Effector memory CD4-positive, alpha-beta T cell (primary cell): ENCODE data around the gene HHLA2.
A peak's percentile ranks its signal among the peaks of the same experiment; 100 is the strongest.
"Not testable (repeated sequence)": the region's sequence is repeated elsewhere in the genome, so short reads cannot be mapped to it uniquely, and the experiment has no call there.

Experiments
- DNase-seq, 3 donors: peaks; one replicate each; pipeline ENCODE4 v3.0.0-alpha.2; 2020
- H3K27ac ChIP-seq: 2 replicates; pipeline ENCODE4 v1.7.0; 2013; ENCODE audit warnings: mild to moderate bottlenecking, low read length, moderate library complexity; ENCODE audit not compliant: insufficient read depth, poor library complexity, severe bottlenecking
- H3K27me3 ChIP-seq: replicated peaks from 2 replicates; pipeline ENCODE4 v1.7.0; 2013; ENCODE audit warnings: mild to moderate bottlenecking, low read length; ENCODE audit not compliant: insufficient read depth, control insufficient read depth, poor library complexity, severe bottlenecking
- H3K36me3 ChIP-seq: 2 replicates; pipeline ENCODE4 v1.7.0; 2013; ENCODE audit warnings: mild to moderate bottlenecking, low read length, moderate library complexity; ENCODE audit not compliant: control insufficient read depth, insufficient read depth
- H3K4me1 ChIP-seq: 2 replicates; pipeline ENCODE4 v1.7.0; 2013; ENCODE audit warnings: low read length, mild to moderate bottlenecking; ENCODE audit not compliant: control insufficient read depth, insufficient read depth, poor library complexity, severe bottlenecking
- H3K4me3 ChIP-seq: 2 replicates; pipeline ENCODE4 v1.7.0; 2013; ENCODE audit warnings: low read length, low read depth, mild to moderate bottlenecking; ENCODE audit not compliant: insufficient read depth, poor library complexity, severe bottlenecking
- H3K9me3 ChIP-seq: 2 replicates; pipeline ENCODE4 v1.7.0; 2013; ENCODE audit warnings: mild to moderate bottlenecking, low read length, moderate library complexity; ENCODE audit not compliant: control insufficient read depth

The HHLA2 gene

DNA sequence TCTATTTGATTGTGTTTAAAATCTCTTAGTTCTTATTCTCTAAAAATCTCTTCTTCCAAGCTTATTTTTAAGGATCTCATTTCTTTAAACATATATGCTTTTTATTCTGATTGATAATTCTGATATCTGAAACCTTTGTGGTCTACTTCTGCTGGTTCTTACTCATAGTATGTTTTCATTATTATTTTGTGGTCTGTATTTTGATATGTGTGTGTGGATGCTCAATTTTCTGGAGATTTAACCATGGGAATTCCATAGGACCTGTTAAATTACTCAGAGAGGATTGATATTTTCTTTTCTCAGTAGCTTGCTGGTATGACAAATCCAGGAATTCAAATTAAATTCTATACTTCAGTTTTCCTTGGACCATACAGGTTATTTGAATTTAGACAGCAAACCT is 14.7 kb upstream of the HHLA2 start:
- Histone ChIP-seq H3K4me3 (no peak overlapping the region), H3K27ac (no peak overlapping the region), H3K4me1 (no peaks in the 10 kb centered on the region), H3K36me3 (no peaks in the 10 kb centered on the region), H3K27me3 (no peaks in the 10 kb centered on the region), H3K9me3 (no peaks in the 10 kb centered on the region)
- DNase-seq, result no peak

GRCh38 chr3:108283006-108283405 is 13.3 kb upstream of the HHLA2 start:
- DNase-seq, result no peak
- Histone ChIP-seq H3K27ac (no peak overlapping the region), H3K36me3 (no peaks in the 10 kb centered on the region), H3K27me3 (no peaks in the 10 kb centered on the region), H3K4me3 (no peak overlapping the region), H3K4me1 (no peaks in the 10 kb centered on the region), H3K9me3 (no peaks in the 10 kb centered on the region)

DNA sequence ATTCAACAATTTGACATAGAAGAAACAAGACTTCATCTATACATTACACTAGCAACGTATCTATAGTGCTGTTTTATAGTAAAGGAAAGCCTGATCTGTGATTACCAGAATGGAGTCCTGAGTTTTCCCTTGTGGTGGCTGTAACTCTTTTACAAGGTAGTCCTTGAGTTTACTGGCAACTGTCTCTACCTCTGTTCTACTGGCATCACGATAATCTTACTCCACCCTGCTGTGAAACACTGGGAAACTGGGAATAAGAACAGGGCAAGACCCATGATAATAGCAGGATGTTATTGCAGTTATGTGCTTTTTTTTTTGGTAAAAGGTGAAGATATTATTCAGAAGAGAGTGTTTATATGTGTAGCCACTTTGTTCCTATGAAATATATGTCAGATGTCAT is 12.4 kb upstream of the HHLA2 start:
- Histone ChIP-seq H3K27ac (no peak overlapping the region), H3K9me3 (no peaks in the 10 kb centered on the region), H3K27me3 (no peaks in the 10 kb centered on the region), H3K4me3 (no peak overlapping the region), H3K36me3 (no peaks in the 10 kb centered on the region), H3K4me1 (no peaks in the 10 kb centered on the region)
- DNase-seq, result no peak

DNA sequence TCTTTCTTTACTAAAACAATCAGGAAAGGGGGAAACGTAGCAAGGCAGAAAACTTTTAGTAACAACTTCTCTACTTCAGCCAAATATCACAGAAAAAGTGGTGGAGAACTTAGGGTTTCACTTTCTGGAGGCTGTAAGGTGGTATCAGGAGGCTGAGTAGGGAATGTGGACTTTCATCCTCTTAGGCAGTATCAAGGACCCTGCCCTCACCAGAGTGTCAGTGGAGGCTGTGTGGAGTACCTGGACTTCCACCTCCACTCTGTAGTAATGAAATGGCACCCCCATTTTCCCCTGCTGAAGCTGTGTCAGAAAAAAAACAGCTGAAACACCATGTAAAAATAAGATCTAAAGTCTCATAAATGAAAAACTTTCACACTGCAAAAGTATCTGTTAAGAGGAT is 11.2 kb upstream of the HHLA2 start:
- H3K4me3 ChIP-seq, result no peak overlapping the region
- H3K27ac ChIP-seq, result no peak overlapping the region
- H3K36me3 ChIP-seq, result no peaks in the 10 kb centered on the region
- H3K9me3 ChIP-seq, result no peaks in the 10 kb centered on the region
- no peak for DNase-seq
- no peaks in the 10 kb centered on the region for H3K4me1 ChIP-seq
- no peaks in the 10 kb centered on the region for H3K27me3 ChIP-seq

DNA sequence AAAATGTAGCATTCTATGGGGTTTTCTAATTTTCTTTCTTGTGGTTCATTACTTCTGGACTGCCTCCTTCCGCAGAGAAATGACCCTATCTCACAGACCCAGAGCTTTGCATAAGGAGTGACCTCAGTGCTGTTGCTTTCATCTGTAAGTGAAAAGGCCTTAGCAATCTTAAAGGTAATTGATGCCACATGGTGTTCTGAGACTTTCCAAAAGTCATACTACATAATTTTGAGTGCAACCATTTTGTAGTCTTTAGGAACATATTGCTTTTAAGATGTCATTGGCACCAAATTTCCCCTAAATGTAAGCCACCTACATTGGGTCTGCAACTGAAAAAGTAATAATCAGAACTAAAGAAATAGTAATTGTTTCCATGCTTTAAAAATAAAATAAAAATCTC is 9.2 kb upstream of the HHLA2 start:
- Histone ChIP-seq H3K4me1 (no peaks in the 10 kb centered on the region), H3K27ac (no peak overlapping the region), H3K27me3 (no peaks in the 10 kb centered on the region), H3K9me3 (no peaks in the 10 kb centered on the region), H3K36me3 (no peaks in the 10 kb centered on the region), H3K4me3 (no peak overlapping the region)
- no peak for DNase-seq

DNA sequence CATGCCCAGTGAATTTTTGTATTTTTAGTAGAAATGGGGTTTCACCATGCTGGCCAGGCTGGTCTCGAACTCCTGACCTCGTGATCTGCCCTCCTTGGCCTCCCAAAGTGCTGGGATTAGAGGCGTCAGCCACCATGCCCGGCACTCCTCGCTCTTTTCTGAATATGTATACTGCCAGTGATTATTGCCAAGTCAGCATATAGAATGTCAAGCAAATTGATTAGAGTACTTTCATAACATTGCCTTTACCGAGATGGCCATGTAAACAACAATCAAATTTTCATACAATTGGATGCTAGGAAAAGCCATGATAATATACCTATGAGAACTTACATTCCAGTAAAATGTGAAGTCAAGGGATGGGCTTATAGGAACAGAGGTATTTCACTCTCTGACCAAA is 8.2 kb upstream of the HHLA2 start:
- DNase-seq, H3K27me3 ChIP-seq, H3K36me3 ChIP-seq, H3K4me3 ChIP-seq, H3K9me3 ChIP-seq, H3K27ac ChIP-seq, H3K4me1 ChIP-seq: not testable (repeated sequence)

GRCh38 chr3:108289159-108289558 is 7.2 kb upstream of the HHLA2 start:
- Histone ChIP-seq H3K9me3 (no peaks in the 10 kb centered on the region), H3K36me3 (no peaks in the 10 kb centered on the region), H3K27ac (no peak overlapping the region), H3K27me3 (no peaks in the 10 kb centered on the region), H3K4me1 (peaks cover 16% of the 10 kb centered on the region), H3K4me3 (no peak overlapping the region)
- no peak for DNase-seq

DNA sequence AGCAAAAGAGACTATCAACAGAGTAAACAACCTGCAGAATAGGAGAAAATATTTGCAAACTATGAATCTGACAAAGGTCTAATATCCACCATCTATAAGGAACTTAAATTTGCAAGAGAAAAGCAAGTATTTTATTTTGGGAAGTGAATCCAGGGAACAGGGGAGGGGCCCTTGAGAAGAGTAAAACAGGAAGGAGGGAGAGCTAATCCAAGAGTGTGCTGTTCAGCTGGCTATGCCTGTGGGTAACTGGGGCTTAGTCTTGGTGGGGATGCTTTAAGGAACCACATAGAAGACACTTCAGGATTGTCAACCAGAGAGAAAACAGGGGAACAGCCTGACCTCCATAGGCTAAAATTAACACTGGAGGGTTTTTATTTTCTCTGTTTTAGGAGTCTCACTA is 3.9 kb upstream of the HHLA2 start:
- Histone ChIP-seq H3K36me3 (no peaks in the 10 kb centered on the region), H3K9me3 (no peaks in the 10 kb centered on the region), H3K27ac (no peak overlapping the region), H3K27me3 (no peaks in the 10 kb centered on the region), H3K4me1 (peaks cover 17% of the 10 kb centered on the region), H3K4me3 (no peak overlapping the region)
- no peak for DNase-seq

DNA sequence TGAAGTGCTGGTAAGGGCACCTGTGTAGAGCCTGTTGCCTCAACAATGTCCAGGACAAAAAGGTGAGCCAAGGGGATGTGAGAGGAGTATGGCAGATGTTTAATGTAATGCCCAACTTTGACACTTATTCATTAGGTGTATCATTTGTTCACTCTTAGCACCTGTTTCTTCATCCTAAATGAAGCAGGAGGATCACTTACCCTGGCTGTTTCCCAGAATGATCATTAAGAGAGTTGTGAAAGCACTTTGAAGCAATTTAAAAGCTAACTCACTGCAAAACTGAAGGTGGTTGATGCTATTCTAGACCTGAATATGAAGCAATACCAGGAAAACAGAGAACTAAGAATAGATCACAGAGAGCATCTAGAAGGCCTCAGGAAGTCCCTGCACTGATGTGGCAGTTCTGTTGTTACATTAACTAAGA is 3.4 kb upstream of the HHLA2 start:
- Histone ChIP-seq H3K27ac (peak overlapping the region; percentile 5), H3K4me3 (no peak overlapping the region), H3K27me3 (no peaks in the 10 kb centered on the region), H3K4me1 (peaks cover 17% of the 10 kb centered on the region), H3K36me3 (no peaks in the 10 kb centered on the region), H3K9me3 (no peaks in the 10 kb centered on the region)
- no peak for DNase-seq

DNA sequence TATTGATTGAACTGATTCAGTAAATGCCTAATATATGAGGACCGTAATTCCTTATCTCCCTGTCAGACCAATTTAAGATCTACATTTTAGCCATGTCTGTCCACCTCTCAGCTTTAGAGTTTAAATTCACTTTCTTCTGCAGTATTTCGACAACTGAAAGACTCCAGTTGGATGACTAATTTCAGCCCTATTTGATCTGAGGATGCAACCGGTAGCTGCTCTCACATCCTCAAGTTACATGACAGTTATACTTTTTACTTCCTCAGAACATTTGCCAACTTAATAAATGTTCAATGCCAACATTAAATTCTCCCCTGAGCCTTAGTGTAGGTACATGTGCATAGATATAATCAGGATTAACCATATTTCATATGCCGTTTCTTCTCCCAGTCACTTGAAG is 2.5 kb upstream of the HHLA2 start:
- no peaks in the 10 kb centered on the region for H3K9me3 ChIP-seq
- H3K36me3 ChIP-seq, result no peaks in the 10 kb centered on the region
- no peak overlapping the region for H3K4me3 ChIP-seq
- H3K4me1 ChIP-seq, result peaks cover 17% of the 10 kb centered on the region
- H3K27me3 ChIP-seq, result no peaks in the 10 kb centered on the region
- DNase-seq, result no peak
- H3K27ac ChIP-seq, result no peak overlapping the region
